SK-N-SH (cell line): ENCODE data around the gene H6PD. TPM values are rescaled to one million over a fixed set of nuclear protein-coding genes. Genes with fewer than 3 reads are reported as not detected.

ENCODE experiments used
- CTCF ChIA-PET: fragments of 300-600, 350-600 bp; formaldehyde crosslinking; extraction: SDS; loops from one replicate; lab custom pipeline; 2021; lab: Yijun Ruan, JAX
- POLR2A ChIA-PET: fragments of 350-600 bp; sonication (Branson Sonifier 250); formaldehyde crosslinking; extraction: SDS; loops from one replicate; lab custom pipeline; 2020; ENCODE audit warnings: antibody characterized with exemption, inconsistent platforms; lab: Yijun Ruan, JAX
- DNase-seq: peaks from one replicate; pipeline ENCODE4 v3.0.0; 2012
- H2AFZ ChIP-seq: fragments of 200-600 bp; sonication (generic); 2 replicates; pipeline ENCODE4 v1.8.1; 2016; ENCODE audit warnings: antibody characterized with exemption, mild to moderate bottlenecking, low read depth
- H3F3A ChIP-seq: fragments of 200-600 bp; sonication (generic); replicated peaks from 2 replicates; pipeline ENCODE3; 2016; ENCODE audit warnings: antibody characterized with exemption, mild to moderate bottlenecking; ENCODE audit not compliant: insufficient read depth
- H3K27ac ChIP-seq, 2 experiments: fragments of 200-500 bp in 1 of 2; fragments of 200-600 bp in 1 of 2; sonication (Bioruptor generic) in 1 of 2; sonication (generic), shearing (Covaris generic) in 1 of 2; 2 replicates each; pipeline versions ENCODE4 v1.5.1 to v1.6.1; 2014 to 2016; ENCODE audit warnings: low read depth in 2 of 2, inconsistent platforms in 1 of 2, low read length in 1 of 2, mild to moderate bottlenecking in 1 of 2, mixed read lengths in 1 of 2
- H3K27me3 ChIP-seq: fragments of 200-600 bp; sonication (generic), shearing (Covaris generic); 2 replicates; pipeline ENCODE4 v1.6.1; 2016; ENCODE audit warnings: mixed run types; ENCODE audit not compliant: insufficient read depth
- H3K36me3 ChIP-seq, 2 experiments: fragments of 200-500 bp in 1 of 2; fragments of 200-600 bp in 1 of 2; sonication (Bioruptor generic) in 1 of 2; sonication (generic) in 1 of 2; replicated peaks in 1 of 2; 2 replicates each; pipeline versions ENCODE3 to v1.5.1; 2014 to 2016; ENCODE audit warnings: low read length in 1 of 2, mild to moderate bottlenecking in 1 of 2; ENCODE audit not compliant: insufficient read depth in 2 of 2, control insufficient read depth in 1 of 2
- H3K4me1 ChIP-seq, 2 experiments: fragments of 200-500 bp in 1 of 2; fragments of 200-600 bp in 1 of 2; sonication (Bioruptor generic) in 1 of 2; sonication (generic), shearing (Covaris generic) in 1 of 2; 2 replicates each; pipeline versions ENCODE4 v1.5.1 to v1.6.1; 2014 to 2016; ENCODE audit warnings: low read depth in 1 of 2, low read length in 1 of 2, mixed run types in 1 of 2; ENCODE audit not compliant: insufficient read depth in 2 of 2, control insufficient read depth in 1 of 2
- H3K4me2 ChIP-seq: fragments of 200-600 bp; sonication (generic), shearing (Covaris generic); 2 replicates; pipeline ENCODE4 v1.6.1; 2017; ENCODE audit warnings: mixed run types
- H3K4me3 ChIP-seq, 2 experiments: fragments of 200-500 bp in 1 of 2; fragments of 200-600 bp in 1 of 2; sonication (Bioruptor generic) in 1 of 2; sonication (generic), shearing (Covaris generic) in 1 of 2; 2 replicates each; pipeline versions ENCODE4 v1.5.1 to v1.8.1; 2014 to 2016; ENCODE audit warnings: low read depth in 2 of 2, inconsistent platforms in 1 of 2, low read length in 1 of 2, mild to moderate bottlenecking in 1 of 2, mixed read lengths in 1 of 2, moderate library complexity in 1 of 2
- H3K79me2 ChIP-seq: fragments of 200-600 bp; sonication (generic); 2 replicates; pipeline ENCODE4 v1.8.1; 2017; ENCODE audit warnings: mild to moderate bottlenecking; ENCODE audit not compliant: insufficient read depth
- H3K9ac ChIP-seq: fragments of 200-600 bp; sonication (generic); 2 replicates; pipeline ENCODE4 v1.6.1; 2017; ENCODE audit warnings: mixed run types
- H3K9me2 ChIP-seq: fragments of 200-600 bp; sonication (generic); 2 replicates; pipeline ENCODE4 v1.6.1; 2017; ENCODE audit warnings: mixed run types
- H3K9me3 ChIP-seq: fragments of 200-600 bp; sonication (generic); 2 replicates; pipeline ENCODE4 v1.6.1; 2017; ENCODE audit warnings: mixed run types, mild to moderate bottlenecking, moderate library complexity
- H4K20me1 ChIP-seq: fragments of 200-600 bp; sonication (generic); 2 replicates; pipeline ENCODE4 v1.6.1; 2017; ENCODE audit warnings: mild to moderate bottlenecking, mixed run types; ENCODE audit not compliant: insufficient read depth
- ELF1 ChIP-seq: IDR thresholded peaks from 2 replicates; pipeline ENCODE4 v1.4.0; 2012
- EP300 ChIP-seq, 2 experiments: IDR thresholded peaks; 2 replicates each; pipeline versions ENCODE4 v1.4.0 to v1.6.1; 2012; ENCODE audit warnings: borderline replicate concordance in 1 of 2, low read depth in 1 of 2, low read length in 1 of 2
- FOXJ3 ChIP-seq: sonication (generic); formaldehyde crosslinking; IDR thresholded peaks from 2 replicates; pipeline ENCODE4 v1.5.1; 2020; ENCODE audit warnings: mild to moderate bottlenecking, missing genetic modification reagents
- FOXM1 ChIP-seq: IDR thresholded peaks from 2 replicates; pipeline ENCODE4 v1.4.0; 2012; ENCODE audit warnings: low read depth, mild to moderate bottlenecking
- GABPA ChIP-seq: IDR thresholded peaks from 2 replicates; pipeline ENCODE4 v1.4.0; 2012; ENCODE audit warnings: low read depth, mild to moderate bottlenecking
- IRF3 ChIP-seq: fragments of 150-350 bp; IDR thresholded peaks from 2 replicates; pipeline ENCODE4 v1.6.1; 2016; ENCODE audit warnings: mild to moderate bottlenecking, low read depth, low read length
- MAX ChIP-seq: IDR thresholded peaks from 2 replicates; pipeline ENCODE4 v1.4.0; 2012; ENCODE audit warnings: low read depth
- NFIC ChIP-seq: IDR thresholded peaks from 2 replicates; pipeline ENCODE4 v1.4.0; 2012; ENCODE audit warnings: borderline replicate concordance
- NRF1 ChIP-seq: IDR thresholded peaks from 2 replicates; pipeline ENCODE4 v1.6.1; 2012; ENCODE audit warnings: low read depth, mild to moderate bottlenecking, low read length
- POLR2AphosphoS5 ChIP-seq: IDR thresholded peaks from 2 replicates; pipeline ENCODE4 v1.6.1; 2012; ENCODE audit warnings: low read depth, low read length
- RAD21 ChIP-seq: IDR thresholded peaks from 2 replicates; pipeline ENCODE4 v1.6.1; 2012; ENCODE audit warnings: mild to moderate bottlenecking, low read length
- RXRA ChIP-seq: IDR thresholded peaks from 2 replicates; pipeline ENCODE4 v1.4.0; 2012; ENCODE audit warnings: low read depth, mild to moderate bottlenecking, borderline replicate concordance
- SIN3A ChIP-seq: IDR thresholded peaks from 2 replicates; pipeline ENCODE4 v1.6.1; 2012; ENCODE audit warnings: low read depth, mild to moderate bottlenecking, low read length, moderate library complexity, borderline replicate concordance
- SMC3 ChIP-seq: IDR thresholded peaks from 2 replicates; pipeline ENCODE4 v1.6.1; 2012; ENCODE audit warnings: low read depth, low read length, improper control_type of control experiment
- TAF1 ChIP-seq: IDR thresholded peaks from 2 replicates; pipeline ENCODE4 v1.6.1; 2012; ENCODE audit warnings: low read depth, mild to moderate bottlenecking, low read length, moderate library complexity, borderline replicate concordance
- TEAD4 ChIP-seq: IDR thresholded peaks from 2 replicates; pipeline ENCODE4 v1.4.0; 2012; ENCODE audit warnings: mild to moderate bottlenecking, borderline replicate concordance; ENCODE audit not compliant: insufficient read depth
- USF1 ChIP-seq: IDR thresholded peaks from 2 replicates; pipeline ENCODE4 v1.4.0; 2012; ENCODE audit warnings: low read depth, borderline replicate concordance
- YY1 ChIP-seq: IDR thresholded peaks from 2 replicates; pipeline ENCODE4 v1.4.0; 2012; ENCODE audit warnings: low read depth, mild to moderate bottlenecking
- WGBS: methylation state at CpG from one replicate; pipeline ENCODE4 v1.1.6; 2017; ENCODE audit warnings: low lambda C conversion rate; 5-methylcytosine and 5-hydroxymethylcytosine counted together
- polyA plus RNA-seq, 3 experiments: library from polyadenylated mRNA; depleted of rRNA; stranded (reverse); fragments of >200 nt; gene quantifications; 2 replicates each; pipeline ENCODE4 v1.2.3, GENCODE V29; 2012
- TF ChIP-seq, protein P1 (sequence below): IDR thresholded peaks from 2 replicates; pipeline ENCODE4 v1.6.1; 2012; ENCODE audit warnings: mild to moderate bottlenecking, low read depth, low read length, moderate library complexity

The H6PD gene
- polyA plus RNA-seq, 1 of the 3 experiments (the other 2 are of a cell fraction), result 19.1 TPM

GRCh38 chr1:9292361-9293240 lies 58.0 kb downstream of the H6PD start, which contains the start of gene SPSB1:
SPSB1 (plus strand) TSS chr1:9292894; CDS start chr1:9355892, 62,998 bp downstream.
- H3F3A ChIP-seq, result peaks cover 33% of the 10 kb centered on the region
- H4K20me1 ChIP-seq, result peaks cover 16% of the 10 kb centered on the region
- H3K9ac ChIP-seq, result peak within 1 kb of the TSS; percentile 76; the same call in 1 of the 2 replicates
- H2AFZ ChIP-seq, result peak within 1 kb of the TSS; percentile 70; the same call in 1 of the 2 replicates
- no peaks in the 10 kb centered on the region for H3K9me2 ChIP-seq
- TF ChIP-seq NRF1 (peak; percentile 39; the same call in 1 of the 2 replicates), TAF1 (peak; percentile 83; the same call in 1 of the 2 replicates), MAX (no peak), SIN3A (0 out of 2 replicates have a peak, but pooled peaks have one; percentile 40), POLR2AphosphoS5 (peak; percentile 81), TEAD4 (no peak), IRF3 (no peak)
- no peaks in the 10 kb centered on the region for H3K27me3 ChIP-seq
- ChIA-PET CTCF (interaction anchor here (0.6 to 4.5 kb wide), 7 partner anchors 16 to 202 kb away, joined by 3 to 38 read pairs (median 4); no protein-coding TSS in a partner anchor), POLR2A (no interaction called here)
- H3K4me2 ChIP-seq, result peak within 1 kb of the TSS; percentile 85
- peak within 1 kb of the TSS; percentile 9 to 49; a peak in 1 of 4 replicates for H3K27ac ChIP-seq
- peak within 1 kb of the TSS; percentile 48 to 81 for H3K4me3 ChIP-seq
- peaks cover 7 to 15% of the 10 kb centered on the region in 2 experiments; a peak in 1 of 4 replicates for H3K4me1 ChIP-seq
- H3K36me3 ChIP-seq, result no peaks in the 10 kb centered on the region
- H3K79me2 ChIP-seq, result peaks cover 40% of the 10 kb centered on the region
- 0% methylated on average over 8 of the region's 119 CpGs for WGBS
- 0 out of 2 replicates have a peak, but pooled peaks cover 5% of the 10 kb centered on the region for H3K9me3 ChIP-seq
- DNase-seq, result peak; percentile 88

- DNase-seq, result peak; percentile 79
- WGBS, result 0% methylated on average over 2 of the region's 43 CpGs
- Histone ChIP-seq H4K20me1 (peaks cover 16% of the 10 kb centered on the region), H2AFZ (peak overlapping the region; percentile 56; the same call in 1 of the 2 replicates), H3K79me2 (peaks cover 46% of the 10 kb centered on the region), H3F3A (peaks cover 33% of the 10 kb centered on the region), H3K9me2 (no peaks in the 10 kb centered on the region), H3K4me2 (peak overlapping the region; percentile 84; the same call in 1 of the 2 replicates), H3K9me3 (0 out of 2 replicates have a peak, but pooled peaks cover 4% of the 10 kb centered on the region), H3K27me3 (no peaks in the 10 kb centered on the region), H3K36me3 (no peaks in the 10 kb centered on the region), H3K9ac (peak overlapping the region; percentile 76; the same call in 1 of the 2 replicates), H3K4me1 (peaks cover 7 to 15% of the 10 kb centered on the region in 2 experiments; a peak in 1 of 4 replicates), H3K4me3 (peak overlapping the region; percentile 48 to 81), H3K27ac (peak overlapping the region in 1 of 2 experiments; percentile 24; a peak in 1 of 4 replicates)
- ChIA-PET POLR2A (no interaction called here), CTCF (no interaction called here)
- no peak for TF ChIP-seq MAX
- TF ChIP-seq, protein P1, sequence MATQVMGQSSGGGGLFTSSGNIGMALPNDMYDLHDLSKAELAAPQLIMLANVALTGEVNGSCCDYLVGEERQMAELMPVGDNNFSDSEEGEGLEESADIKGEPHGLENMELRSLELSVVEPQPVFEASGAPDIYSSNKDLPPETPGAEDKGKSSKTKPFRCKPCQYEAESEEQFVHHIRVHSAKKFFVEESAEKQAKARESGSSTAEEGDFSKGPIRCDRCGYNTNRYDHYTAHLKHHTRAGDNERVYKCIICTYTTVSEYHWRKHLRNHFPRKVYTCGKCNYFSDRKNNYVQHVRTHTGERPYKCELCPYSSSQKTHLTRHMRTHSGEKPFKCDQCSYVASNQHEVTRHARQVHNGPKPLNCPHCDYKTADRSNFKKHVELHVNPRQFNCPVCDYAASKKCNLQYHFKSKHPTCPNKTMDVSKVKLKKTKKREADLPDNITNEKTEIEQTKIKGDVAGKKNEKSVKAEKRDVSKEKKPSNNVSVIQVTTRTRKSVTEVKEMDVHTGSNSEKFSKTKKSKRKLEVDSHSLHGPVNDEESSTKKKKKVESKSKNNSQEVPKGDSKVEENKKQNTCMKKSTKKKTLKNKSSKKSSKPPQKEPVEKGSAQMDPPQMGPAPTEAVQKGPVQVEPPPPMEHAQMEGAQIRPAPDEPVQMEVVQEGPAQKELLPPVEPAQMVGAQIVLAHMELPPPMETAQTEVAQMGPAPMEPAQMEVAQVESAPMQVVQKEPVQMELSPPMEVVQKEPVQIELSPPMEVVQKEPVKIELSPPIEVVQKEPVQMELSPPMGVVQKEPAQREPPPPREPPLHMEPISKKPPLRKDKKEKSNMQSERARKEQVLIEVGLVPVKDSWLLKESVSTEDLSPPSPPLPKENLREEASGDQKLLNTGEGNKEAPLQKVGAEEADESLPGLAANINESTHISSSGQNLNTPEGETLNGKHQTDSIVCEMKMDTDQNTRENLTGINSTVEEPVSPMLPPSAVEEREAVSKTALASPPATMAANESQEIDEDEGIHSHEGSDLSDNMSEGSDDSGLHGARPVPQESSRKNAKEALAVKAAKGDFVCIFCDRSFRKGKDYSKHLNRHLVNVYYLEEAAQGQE, result no peak
- TF ChIP-seq RXRA, result no peak
- no peak for TF ChIP-seq FOXM1
- TF ChIP-seq YY1, result no peak
- no peak for TF ChIP-seq TAF1
- TF ChIP-seq ELF1, result no peak
- TF ChIP-seq NFIC, result no peak
- TF ChIP-seq USF1, result no peak
- TF ChIP-seq SMC3, result no peak
- TF ChIP-seq TEAD4, result no peak
- no peak for TF ChIP-seq FOXJ3
- TF ChIP-seq RAD21, result no peak
- no peak for TF ChIP-seq GABPA
- no peak for TF ChIP-seq EP300 (IDR thresholded peaks at IDR 0.05; ENCODE audit: borderline replicate concordance in 1 of 2, low read depth in 1 of 2, low read length in 1 of 2)
These were observed 58.6 kb downstream of the H6PD start for GRCh38 chr1:9293241-9293532.
